ENCODE results near the gene NR1I3.

NR1I3 gene

DNA sequence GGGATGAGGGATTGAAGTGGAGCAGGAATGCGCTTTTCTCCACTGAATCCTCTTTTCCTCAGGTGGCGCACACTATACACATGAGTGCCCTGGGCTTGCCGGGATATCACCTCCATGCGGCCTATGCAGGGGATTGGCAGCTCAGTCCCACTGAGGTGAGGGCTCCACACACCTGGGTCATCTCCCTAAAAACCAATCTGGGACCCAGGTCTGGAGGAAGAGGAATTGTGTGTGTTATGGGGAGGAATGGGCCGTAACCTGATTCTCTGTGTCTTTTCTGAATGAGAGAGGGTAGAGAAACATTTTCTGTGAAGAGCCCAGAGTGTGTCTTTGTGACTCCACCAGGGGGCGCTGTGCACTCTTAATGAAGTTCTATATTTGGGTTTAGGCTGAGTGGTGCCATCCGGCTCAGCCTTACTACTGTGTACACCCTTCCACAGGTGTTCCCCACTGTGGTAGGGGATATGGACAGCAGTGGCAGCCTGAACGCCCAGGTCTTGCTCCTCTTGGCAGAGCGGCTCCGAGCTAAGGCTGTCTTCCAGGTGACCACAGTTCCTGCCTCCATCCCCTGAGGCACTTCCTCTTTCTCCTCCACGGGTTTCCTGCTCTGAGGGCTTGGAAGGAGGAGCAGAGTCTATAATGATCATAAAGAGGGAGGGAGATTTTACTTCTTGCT is 10.7 kb downstream of the NR1I3 start:
- peak; percentile 91 for TF ChIP-seq CTCF (IDR thresholded peaks at IDR 0.05; ENCODE audit: poor library complexity, severe bottlenecking)
- Histone ChIP-seq H3K4me1 (ENCODE audit: insufficient read depth, poor library complexity, severe bottlenecking) (peaks cover 13% of the 10 kb centered on the region), H3K4me3 (ENCODE audit: severe bottlenecking) (peak overlapping the region; percentile 0), H3K36me3 (ENCODE audit: low read depth) (peaks cover 14% of the 10 kb centered on the region), H3K27ac (ENCODE audit: poor library complexity, severe bottlenecking) (peak overlapping the region; percentile 47), H3K27me3 (ENCODE audit: insufficient read depth, poor library complexity, severe bottlenecking) (no peaks in the 10 kb centered on the region), H3K9me3 (ENCODE audit: severe bottlenecking) (no peaks in the 10 kb centered on the region)
- no peak for DNase-seq (ENCODE audit: low spot score)
- ATAC-seq (ENCODE audit: low read depth) = peak; percentile 43

GRCh38 chr1:161226759-161227158 is 11.2 kb downstream of the NR1I3 start:
- H3K27ac ChIP-seq (ENCODE audit: poor library complexity, severe bottlenecking) = peak overlapping the region; percentile 47
- H3K36me3 ChIP-seq (ENCODE audit: low read depth) = peaks cover 14% of the 10 kb centered on the region
- TF ChIP-seq CTCF (IDR thresholded peaks at IDR 0.05; ENCODE audit: poor library complexity, severe bottlenecking) = no peak
- no peaks in the 10 kb centered on the region for H3K9me3 ChIP-seq (ENCODE audit: severe bottlenecking)
- H3K27me3 ChIP-seq (ENCODE audit: insufficient read depth, poor library complexity, severe bottlenecking) = no peaks in the 10 kb centered on the region
- peak overlapping the region; percentile 53 for H3K4me3 ChIP-seq (ENCODE audit: severe bottlenecking)
- DNase-seq (ENCODE audit: low spot score) (no peak), ATAC-seq (ENCODE audit: low read depth) (no peak)
- peaks cover 13% of the 10 kb centered on the region for H3K4me1 ChIP-seq (ENCODE audit: insufficient read depth, poor library complexity, severe bottlenecking)

DNA sequence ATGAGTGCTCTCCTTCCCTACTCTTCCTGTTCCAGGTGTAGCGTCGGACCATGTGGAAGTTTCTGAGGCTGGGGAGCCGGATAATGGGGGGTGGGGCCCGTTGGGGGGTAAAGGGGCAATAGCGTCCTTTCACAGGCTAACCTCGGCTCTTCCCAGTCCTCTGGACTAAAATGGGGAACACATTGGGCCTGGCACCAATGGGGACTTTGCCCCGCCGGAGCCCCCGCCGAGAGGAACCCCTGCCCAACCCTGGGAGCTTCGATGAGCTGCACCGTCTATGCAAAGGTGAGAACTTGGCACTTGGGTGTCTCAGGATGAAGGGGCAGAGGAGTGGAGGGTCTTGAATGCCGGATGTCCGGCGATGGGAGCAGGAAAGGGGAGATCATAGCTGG is 11.7 kb downstream of the NR1I3 start:
- Histone ChIP-seq H3K4me3 (ENCODE audit: severe bottlenecking) (peak overlapping the region; percentile 53), H3K27me3 (ENCODE audit: insufficient read depth, poor library complexity, severe bottlenecking) (no peaks in the 10 kb centered on the region), H3K36me3 (ENCODE audit: low read depth) (peaks cover 14% of the 10 kb centered on the region), H3K9me3 (ENCODE audit: severe bottlenecking) (no peaks in the 10 kb centered on the region), H3K27ac (ENCODE audit: poor library complexity, severe bottlenecking) (peak overlapping the region; percentile 47), H3K4me1 (ENCODE audit: insufficient read depth, poor library complexity, severe bottlenecking) (peaks cover 13% of the 10 kb centered on the region)
- no peak for TF ChIP-seq CTCF (IDR thresholded peaks at IDR 0.05; ENCODE audit: poor library complexity, severe bottlenecking)
- ATAC-seq (ENCODE audit: low read depth) (no peak), DNase-seq (ENCODE audit: low spot score) (no peak)

DNA sequence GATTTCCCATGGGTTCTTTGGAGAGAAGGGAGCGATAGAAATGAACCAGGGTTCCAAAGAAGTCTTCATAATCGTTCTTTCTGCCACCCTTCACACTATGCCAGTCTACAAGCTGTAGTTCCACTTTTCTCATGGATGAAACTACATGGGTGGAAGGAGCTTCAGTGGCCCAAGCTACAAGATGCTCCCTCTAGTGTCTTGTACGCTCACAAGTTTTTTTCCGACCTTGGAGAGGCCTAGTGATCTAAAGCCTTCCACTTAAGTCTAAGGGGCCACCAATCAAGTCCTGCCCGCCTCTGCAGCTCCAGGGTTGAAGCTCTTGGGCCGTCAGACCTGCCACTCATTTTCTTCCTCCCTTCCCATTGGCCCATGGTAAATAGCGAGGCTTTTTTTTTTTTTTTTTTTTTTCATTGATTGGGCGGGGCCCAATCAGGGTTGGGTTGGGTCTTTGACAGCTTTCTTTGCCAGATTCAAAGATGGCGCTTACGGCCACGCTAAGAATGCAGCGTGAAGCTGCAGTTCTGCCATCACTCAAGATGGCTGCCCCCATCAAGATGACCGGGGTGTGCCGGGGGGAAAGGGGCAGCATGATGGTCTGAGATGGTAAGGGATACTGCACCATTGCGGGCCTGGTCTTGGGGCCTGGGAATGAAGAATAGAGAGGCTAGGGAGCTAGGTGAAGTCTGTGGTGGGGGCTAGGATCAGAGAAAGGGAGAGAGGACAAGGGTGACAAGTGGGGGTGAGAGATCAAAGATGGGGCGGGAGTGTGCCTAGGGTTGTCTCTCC is 12.3 kb downstream of the NR1I3 start, which contains the start of gene TOMM40L:
TSS of gene TOMM40L (plus strand) at position 527 of the 786 bp plus-strand sequence. CDS start 430 bp downstream, outside the sequence.
- peak within 1 kb of the TSS; percentile 47 for H3K27ac ChIP-seq (ENCODE audit: poor library complexity, severe bottlenecking)
- DNase-seq (ENCODE audit: low spot score) (peak; percentile 94), ATAC-seq (ENCODE audit: low read depth) (peak; percentile 97)
- H3K27me3 ChIP-seq (ENCODE audit: insufficient read depth, poor library complexity, severe bottlenecking) = no peaks in the 10 kb centered on the region
- H3K4me3 ChIP-seq (ENCODE audit: severe bottlenecking) = peak within 1 kb of the TSS; percentile 53
- peaks cover 13% of the 10 kb centered on the region for H3K4me1 ChIP-seq (ENCODE audit: insufficient read depth, poor library complexity, severe bottlenecking)
- H3K36me3 ChIP-seq (ENCODE audit: low read depth) = peaks cover 14% of the 10 kb centered on the region
- TF ChIP-seq CTCF (IDR thresholded peaks at IDR 0.05; ENCODE audit: poor library complexity, severe bottlenecking) = peak; percentile 65
- H3K9me3 ChIP-seq (ENCODE audit: severe bottlenecking) = no peaks in the 10 kb centered on the region

Data from RWPE2 (cell line).